GM10248 (cell line): Measurements from ENCODE around the gene SLC1A3.

Experiments
- CTCF ChIA-PET: fragments of 300-600 bp; sonication (Branson Sonifier 250); formaldehyde crosslinking; extraction: SDS; loops from one replicate; lab custom pipeline; 2021; ENCODE audit warnings: antibody characterized with exemption; lab: Yijun Ruan, JAX
- POLR2A ChIA-PET: fragments of 350-650 bp; sonication (Branson Sonifier 250); formaldehyde crosslinking; extraction: SDS; loops from one replicate; lab custom pipeline; 2020; ENCODE audit warnings: antibody characterized with exemption; lab: Yijun Ruan, JAX
- DNase-seq: peaks from one replicate; pipeline ENCODE4 v3.0.0; 2012; ENCODE audit errors: extremely low spot score
- TF ChIP-seq, protein P1 (sequence below): IDR thresholded peaks from 2 replicates; pipeline ENCODE4 v1.5.1; 2012; ENCODE audit warnings: mild to moderate bottlenecking, low read depth; ENCODE audit errors: extremely low read depth, missing control alignments, control extremely low read depth

SLC1A3 gene

DNA sequence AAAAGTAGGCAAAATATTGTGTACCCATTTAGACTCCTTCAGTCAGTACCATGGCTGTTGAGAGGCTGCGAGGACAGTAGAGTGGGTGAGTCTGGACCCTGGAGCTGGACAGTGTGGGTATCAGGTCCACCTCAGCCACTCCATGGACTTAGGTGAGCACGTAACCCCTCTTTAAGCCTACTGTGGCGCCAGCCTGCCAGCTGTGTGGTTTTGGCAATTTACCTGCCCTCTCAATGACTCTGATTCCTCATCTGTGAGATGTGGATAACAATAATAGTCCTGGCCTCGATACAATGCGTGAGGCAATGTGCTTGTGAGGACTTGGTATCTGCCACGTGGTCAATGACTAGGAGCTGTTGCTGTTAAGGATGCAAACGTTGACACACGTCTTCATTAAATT lies 17.9 kb downstream of the SLC1A3 start:
- ChIA-PET CTCF (interaction anchor here (1.1 to 1.8 kb wide), 3 partner anchors 9 to 72 kb away, joined by 3 to 4 read pairs (median 4); no protein-coding TSS in a partner anchor), POLR2A (no interaction called here)
- TF ChIP-seq, protein P1, sequence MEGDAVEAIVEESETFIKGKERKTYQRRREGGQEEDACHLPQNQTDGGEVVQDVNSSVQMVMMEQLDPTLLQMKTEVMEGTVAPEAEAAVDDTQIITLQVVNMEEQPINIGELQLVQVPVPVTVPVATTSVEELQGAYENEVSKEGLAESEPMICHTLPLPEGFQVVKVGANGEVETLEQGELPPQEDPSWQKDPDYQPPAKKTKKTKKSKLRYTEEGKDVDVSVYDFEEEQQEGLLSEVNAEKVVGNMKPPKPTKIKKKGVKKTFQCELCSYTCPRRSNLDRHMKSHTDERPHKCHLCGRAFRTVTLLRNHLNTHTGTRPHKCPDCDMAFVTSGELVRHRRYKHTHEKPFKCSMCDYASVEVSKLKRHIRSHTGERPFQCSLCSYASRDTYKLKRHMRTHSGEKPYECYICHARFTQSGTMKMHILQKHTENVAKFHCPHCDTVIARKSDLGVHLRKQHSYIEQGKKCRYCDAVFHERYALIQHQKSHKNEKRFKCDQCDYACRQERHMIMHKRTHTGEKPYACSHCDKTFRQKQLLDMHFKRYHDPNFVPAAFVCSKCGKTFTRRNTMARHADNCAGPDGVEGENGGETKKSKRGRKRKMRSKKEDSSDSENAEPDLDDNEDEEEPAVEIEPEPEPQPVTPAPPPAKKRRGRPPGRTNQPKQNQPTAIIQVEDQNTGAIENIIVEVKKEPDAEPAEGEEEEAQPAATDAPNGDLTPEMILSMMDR, result no peak
- DNase-seq, result no peak

DNA sequence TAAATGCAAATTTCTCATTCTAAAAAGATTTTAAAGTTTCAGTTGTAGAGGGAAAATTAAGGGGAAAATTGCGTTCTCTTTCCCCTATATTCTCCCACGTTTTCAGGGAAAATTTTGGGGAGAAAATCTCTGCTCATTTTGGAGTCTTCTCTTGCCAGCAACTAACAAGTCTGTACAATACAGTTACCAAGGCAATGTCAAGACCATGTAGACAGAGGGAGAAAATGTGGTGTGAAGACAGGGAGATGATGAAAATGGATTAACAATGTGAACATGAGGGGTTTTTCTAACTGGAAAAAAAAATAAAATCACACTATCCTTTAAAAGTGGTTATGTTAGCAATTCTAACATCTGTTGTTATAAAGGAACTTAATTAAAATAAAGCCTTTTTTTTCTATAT lies 22.3 kb downstream of the SLC1A3 start:
- POLR2A ChIA-PET, result no interaction called here
- CTCF ChIA-PET, result no interaction called here

DNA sequence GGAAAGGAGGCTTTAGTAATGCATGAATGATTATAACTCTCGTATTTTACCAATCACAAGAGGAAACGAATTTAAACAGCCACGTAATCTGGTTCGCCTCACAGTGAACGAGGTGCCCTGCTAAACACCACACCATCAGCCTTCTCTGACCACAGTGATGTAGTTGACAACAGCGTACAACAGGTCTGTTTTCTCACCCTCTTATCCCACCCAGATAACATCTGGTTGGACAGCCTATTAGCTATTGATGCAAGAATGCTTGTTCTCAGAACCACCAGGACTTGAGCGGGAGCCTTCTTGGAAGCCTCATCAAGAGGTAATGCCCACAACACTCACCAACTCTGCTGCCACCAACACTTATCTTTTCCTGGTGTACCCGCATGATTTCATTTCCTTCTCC lies 23.3 kb downstream of the SLC1A3 start:
- POLR2A ChIA-PET, result no interaction called here
- CTCF ChIA-PET, result interaction anchor here (1.3 to 1.5 kb wide), 2 partner anchors 9 to 61 kb away, joined by 3 to 5 read pairs; no protein-coding TSS in a partner anchor
- TF ChIP-seq, protein P1, result no peak
- DNase-seq, result no peak

More for the DNA sequence above, 22.3 kb downstream of the SLC1A3 start:
- DNase-seq, result no peak
- TF ChIP-seq, protein P1, result no peak

DNA sequence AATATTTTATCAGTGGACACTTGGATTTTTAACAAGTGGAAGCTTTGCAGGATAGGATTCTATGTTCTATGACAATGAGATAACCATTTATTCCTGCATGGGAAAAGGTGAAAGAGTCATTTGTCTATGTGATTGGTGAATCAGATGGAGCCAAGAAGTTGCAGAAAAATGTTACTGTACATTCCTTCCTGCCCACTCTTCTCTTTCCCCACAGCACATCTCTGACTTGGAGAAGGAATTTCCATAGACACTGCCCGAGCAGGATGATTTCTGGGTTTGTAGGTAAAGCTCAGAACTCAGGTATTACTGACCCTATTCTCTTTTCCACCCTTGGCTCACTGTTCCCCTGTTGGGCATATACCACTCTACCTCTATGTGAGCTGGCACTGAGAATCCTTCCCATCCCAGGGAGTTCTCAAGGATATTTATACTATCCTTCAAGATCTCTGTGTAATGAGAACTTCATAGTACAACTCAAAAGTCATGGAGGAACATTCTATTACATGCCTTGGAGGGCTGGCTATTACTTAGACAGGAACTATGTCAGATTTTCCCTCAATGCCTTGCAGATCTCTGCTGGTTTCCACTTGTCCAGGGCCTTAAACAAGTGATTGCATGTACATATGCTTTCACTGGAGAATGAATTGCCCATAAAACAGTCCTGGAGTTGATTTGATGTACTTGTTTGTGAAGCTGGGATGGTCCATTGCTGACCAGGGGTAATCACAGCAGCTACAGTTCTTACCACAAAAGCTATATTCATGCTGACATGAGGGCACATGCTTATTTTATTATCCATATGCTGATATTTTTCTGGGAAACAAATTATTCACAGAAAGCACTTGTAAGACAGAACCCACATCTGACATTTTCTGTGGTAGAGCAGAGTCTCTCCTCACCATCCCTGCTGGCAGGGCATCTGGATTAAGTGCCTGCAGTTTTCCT lies 24.1 kb downstream of the SLC1A3 start:
- ChIA-PET POLR2A (no interaction called here), CTCF (interaction anchor here (1.0 to 1.5 kb wide), 3 partner anchors 10 to 60 kb away, joined by 3 to 5 read pairs (median 3); no protein-coding TSS in a partner anchor)
- DNase-seq, result no peak
- TF ChIP-seq, protein P1, result no peak

DNA sequence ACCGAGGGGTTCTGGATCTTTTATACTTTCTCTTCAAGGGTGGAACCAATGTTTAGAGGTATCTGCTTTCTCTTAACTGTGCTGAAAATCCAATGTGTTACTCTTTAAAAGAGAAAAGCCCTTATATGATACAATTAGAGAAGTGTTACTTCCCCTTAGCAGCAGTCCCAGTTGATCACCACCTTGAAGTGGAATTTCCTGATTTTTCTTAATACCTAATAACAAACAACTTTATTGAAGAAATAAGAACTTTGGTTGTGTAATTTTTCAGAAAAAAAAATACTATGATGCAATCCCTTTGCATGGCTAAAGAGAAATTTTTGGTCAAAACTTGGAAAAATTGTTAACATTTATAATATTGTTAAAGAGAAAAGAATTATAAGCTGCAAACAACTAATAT lies 24.7 kb downstream of the SLC1A3 start:
- DNase-seq, result no peak
- ChIA-PET CTCF (interaction anchor here (1.0 to 1.2 kb wide), 2 partner anchors 10 to 24 kb away, joined by 3 to 4 read pairs; no protein-coding TSS in a partner anchor), POLR2A (no interaction called here)
- TF ChIP-seq, protein P1, result no peak

DNA sequence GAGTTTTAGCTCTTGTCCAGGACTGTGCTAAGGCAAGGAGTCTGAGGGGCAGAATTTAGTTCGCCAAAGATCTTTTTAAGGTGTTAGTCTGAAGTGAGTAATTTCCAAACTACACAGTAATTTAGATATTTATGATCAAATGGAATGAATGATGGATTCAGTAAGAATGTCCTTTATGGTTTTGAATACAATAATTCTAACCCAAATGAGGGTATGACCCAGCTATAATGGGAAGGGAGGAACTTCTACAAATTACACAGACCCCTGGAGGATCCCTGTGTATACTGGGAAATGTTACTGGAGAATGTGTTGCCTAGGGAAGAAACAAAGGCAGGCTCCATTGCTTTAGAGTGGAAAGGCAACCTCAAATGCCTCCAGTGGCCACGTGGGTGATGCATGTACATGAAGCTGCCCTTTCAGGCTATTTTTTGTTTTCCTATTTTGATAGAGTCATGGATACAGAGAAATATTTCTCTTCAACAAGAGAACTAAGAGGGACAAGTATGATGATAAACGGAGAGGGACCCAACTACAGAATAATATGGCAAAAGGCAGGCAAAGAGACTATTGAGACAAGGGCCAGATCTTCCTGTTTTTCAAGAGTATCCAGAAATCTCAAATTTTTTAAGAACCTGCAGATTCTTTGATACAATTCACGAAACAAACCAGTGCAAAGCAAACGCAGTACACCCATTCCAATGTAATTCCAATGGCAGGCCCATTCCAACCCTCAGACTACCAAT lies 25.4 kb downstream of the SLC1A3 start:
- TF ChIP-seq, protein P1, result no peak
- CTCF ChIA-PET, result interaction anchor here (1.0 to 1.5 kb wide), 4 partner anchors 9 to 56 kb away, joined by 3 to 4 read pairs (median 3); no protein-coding TSS in a partner anchor
- POLR2A ChIA-PET, result no interaction called here
- DNase-seq, result no peak
